ENCODE results near the gene RPS6KA3.

- TF ChIP-seq ZNF565 (CRISPR knock-in tag; conservative IDR thresholded peaks at IDR 0.05; ENCODE audit: low read depth) (no peak), ZFP3 (CRISPR knock-in tag; IDR thresholded peaks at IDR 0.05) (no peak), PATZ1 (CRISPR knock-in tag; IDR thresholded peaks at IDR 0.05; ENCODE audit: borderline replicate concordance) (no peak)
Observed at GRCh38 chrX:20147561-20147960, 119.1 kb downstream of the RPS6KA3 start.
